ENCODE measurements around the gene IGSF22.

IGSF22 gene

DNA sequence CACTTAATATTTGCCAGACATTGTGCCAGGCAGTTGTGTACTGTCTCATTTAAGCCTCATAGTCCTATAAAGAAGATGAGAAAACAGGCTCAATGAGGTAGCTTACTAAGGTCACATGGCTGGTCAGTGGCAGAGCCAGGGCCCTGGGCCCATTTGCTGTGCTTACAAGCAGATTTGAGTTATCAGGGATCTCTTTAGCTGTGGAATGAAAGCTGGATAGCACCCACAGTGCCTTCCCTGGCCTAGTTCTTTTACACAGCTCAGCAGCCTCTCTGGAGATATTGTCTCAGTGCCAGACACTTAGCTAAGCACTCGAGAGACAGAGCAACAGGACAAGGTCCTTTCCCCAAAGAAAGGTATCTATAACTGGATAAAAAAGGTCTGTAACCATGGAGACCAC lies 21.3 kb downstream of the IGSF22 start:
- no peaks in the 10 kb centered on the region for H3K36me3 ChIP-seq (ENCODE audit: control insufficient read depth, insufficient read depth, low read length)
- no peak overlapping the region for H3K27ac ChIP-seq (ENCODE audit: low read depth, low read length)
- no peak overlapping the region for H3K4me3 ChIP-seq (ENCODE audit: low read length)
- no peak overlapping the region for H3K9ac ChIP-seq (ENCODE audit: low read length)
- no peaks in the 10 kb centered on the region for H3K27me3 ChIP-seq (ENCODE audit: control insufficient read depth, insufficient read depth, low read length)
- peaks cover 15% of the 10 kb centered on the region for H3K4me1 ChIP-seq (ENCODE audit: control insufficient read depth, insufficient read depth, low read length)

DNA sequence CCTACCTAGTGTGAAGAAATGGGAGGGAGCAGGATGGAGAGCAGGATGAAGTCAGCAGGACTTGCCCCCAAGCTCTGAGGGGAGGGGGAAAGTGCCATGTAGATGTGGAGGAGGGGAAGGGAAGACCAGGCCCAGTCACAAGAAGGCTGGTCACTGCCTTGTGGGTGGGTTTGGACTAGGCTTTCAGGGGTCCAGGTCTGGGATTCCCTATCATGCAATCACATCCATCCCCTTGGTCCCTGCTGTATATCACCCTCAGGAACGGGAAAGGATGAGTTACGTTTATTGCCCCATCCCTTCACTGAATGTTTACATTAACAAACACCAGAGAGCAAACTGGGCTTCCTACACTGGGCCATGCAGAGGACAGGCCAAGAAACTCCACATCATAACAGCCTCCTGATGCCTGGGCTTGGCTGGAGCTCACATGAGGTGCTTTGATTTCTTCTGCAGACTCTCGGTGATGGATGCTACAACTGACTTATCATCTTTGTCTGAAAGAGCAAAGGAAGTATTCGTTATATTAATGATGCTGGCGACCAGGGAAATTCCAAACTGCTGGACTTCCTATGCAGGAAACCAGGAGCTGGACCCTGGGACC lies 21.8 kb downstream of the IGSF22 start:
- Histone ChIP-seq H3K9ac (ENCODE audit: low read length) (no peak overlapping the region), H3K4me3 (ENCODE audit: low read length) (no peak overlapping the region), H3K4me1 (ENCODE audit: control insufficient read depth, insufficient read depth, low read length) (peaks cover 15% of the 10 kb centered on the region), H3K36me3 (ENCODE audit: control insufficient read depth, insufficient read depth, low read length) (no peaks in the 10 kb centered on the region), H3K27me3 (ENCODE audit: control insufficient read depth, insufficient read depth, low read length) (no peaks in the 10 kb centered on the region), H3K27ac (ENCODE audit: low read depth, low read length) (no peak overlapping the region)

DNA sequence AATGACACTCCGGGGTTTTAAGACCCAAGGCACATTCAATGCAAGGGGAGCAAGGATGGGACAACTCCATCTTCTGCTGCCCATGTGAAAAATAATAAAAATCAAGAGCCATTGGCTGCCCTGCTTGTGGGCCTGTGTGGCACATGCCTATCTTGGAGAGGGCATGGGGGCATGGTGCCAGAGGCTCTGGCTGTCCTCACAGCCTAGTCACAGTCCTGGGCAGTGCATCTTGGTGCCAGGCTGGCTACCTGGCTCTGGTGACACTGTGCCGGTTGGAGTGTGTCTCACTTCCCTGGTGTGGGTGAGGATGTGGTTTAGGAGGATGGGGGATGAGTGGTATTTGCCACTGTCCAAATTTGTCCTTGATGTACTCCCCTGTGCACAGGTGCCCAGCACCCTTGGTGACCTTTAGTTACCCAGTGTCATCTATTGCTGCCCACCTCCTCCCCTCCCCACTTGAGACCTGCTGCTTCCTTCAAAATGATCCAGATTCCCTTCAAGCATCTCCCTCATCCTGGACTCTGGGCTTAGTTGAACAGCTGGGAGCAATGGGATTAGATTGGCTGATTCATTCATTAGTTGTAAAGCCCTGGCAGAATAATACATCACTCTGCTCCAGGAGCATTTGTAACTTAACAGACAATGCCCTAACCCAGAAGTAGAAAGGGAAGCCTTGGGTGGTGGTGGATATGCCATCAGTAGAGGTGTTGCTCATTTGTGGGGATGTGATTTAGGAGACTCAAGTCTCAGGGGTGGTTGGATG lies 22.8 kb downstream of the IGSF22 start:
- H3K27ac ChIP-seq (ENCODE audit: low read depth, low read length): no peak overlapping the region

DNA sequence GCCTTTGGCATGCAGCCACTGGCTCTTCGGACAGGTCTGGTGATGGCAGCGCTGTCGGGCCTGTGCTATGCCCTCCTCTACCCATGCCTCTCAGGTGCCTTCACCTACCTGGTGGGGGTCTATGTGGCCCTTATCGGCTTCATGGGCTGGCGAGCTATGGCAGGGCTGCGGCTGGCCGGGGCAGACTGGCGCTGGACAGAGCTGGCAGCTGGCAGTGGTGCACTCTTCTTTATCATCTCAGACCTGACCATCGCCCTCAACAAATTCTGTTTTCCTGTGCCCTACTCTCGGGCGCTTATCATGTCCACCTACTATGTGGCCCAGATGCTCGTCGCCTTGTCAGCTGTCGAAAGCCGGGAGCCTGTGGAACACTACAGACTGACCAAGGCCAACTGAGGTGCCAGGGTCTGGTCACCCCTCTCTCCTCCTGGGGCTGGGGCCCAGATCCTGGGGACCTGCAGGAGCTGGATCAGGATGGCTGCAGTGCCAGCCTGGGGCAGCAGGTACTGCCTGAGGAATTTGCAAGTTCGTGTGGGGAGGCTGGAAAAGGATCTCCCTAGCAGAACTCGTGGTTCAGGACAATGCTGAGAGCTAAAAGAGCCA lies 24.3 kb downstream of the IGSF22 start:
- no peaks in the 10 kb centered on the region for H3K36me3 ChIP-seq (ENCODE audit: control insufficient read depth, insufficient read depth, low read length)
- H3K4me1 ChIP-seq (ENCODE audit: control insufficient read depth, insufficient read depth, low read length): peaks cover 16% of the 10 kb centered on the region
- no peak overlapping the region for H3K27ac ChIP-seq (ENCODE audit: low read depth, low read length)
- H3K9ac ChIP-seq (ENCODE audit: low read length): no peak overlapping the region
- no peak overlapping the region for H3K4me3 ChIP-seq (ENCODE audit: low read length)
- H3K27me3 ChIP-seq (ENCODE audit: control insufficient read depth, insufficient read depth, low read length): no peaks in the 10 kb centered on the region

More for the DNA sequence above, 22.8 kb downstream of the IGSF22 start:
- Histone ChIP-seq H3K9ac (ENCODE audit: low read length) (no peak overlapping the region), H3K36me3 (ENCODE audit: control insufficient read depth, insufficient read depth, low read length) (no peaks in the 10 kb centered on the region), H3K4me1 (ENCODE audit: control insufficient read depth, insufficient read depth, low read length) (peaks cover 15% of the 10 kb centered on the region), H3K27me3 (ENCODE audit: control insufficient read depth, insufficient read depth, low read length) (no peaks in the 10 kb centered on the region), H3K4me3 (ENCODE audit: low read length) (no peak overlapping the region)

DNA sequence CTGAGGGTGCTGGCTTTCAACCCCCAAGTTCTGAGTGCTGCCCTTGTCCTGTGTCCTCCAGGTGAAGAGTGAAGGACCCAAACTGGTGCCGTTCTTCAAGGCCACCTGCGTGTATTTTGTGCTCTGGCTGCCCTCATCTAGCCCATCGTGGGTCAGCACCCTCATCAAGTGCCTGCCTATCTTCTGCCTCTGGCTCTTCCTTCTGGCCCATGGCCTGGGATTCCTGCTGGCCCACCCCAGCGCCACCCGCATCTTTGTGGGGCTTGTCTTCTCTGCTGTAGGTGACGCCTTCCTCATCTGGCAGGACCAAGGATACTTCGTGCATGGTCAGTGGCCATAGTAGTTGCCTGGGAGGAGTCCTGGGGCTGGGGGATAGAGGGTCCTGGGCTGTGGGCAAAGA lies 25.1 kb downstream of the IGSF22 start:
- Histone ChIP-seq H3K27me3 (ENCODE audit: control insufficient read depth, insufficient read depth, low read length) (no peaks in the 10 kb centered on the region), H3K4me3 (ENCODE audit: low read length) (no peak overlapping the region), H3K36me3 (ENCODE audit: control insufficient read depth, insufficient read depth, low read length) (no peaks in the 10 kb centered on the region), H3K27ac (ENCODE audit: low read depth, low read length) (no peak overlapping the region), H3K4me1 (ENCODE audit: control insufficient read depth, insufficient read depth, low read length) (peaks cover 14% of the 10 kb centered on the region), H3K9ac (ENCODE audit: low read length) (no peak overlapping the region)

DNA sequence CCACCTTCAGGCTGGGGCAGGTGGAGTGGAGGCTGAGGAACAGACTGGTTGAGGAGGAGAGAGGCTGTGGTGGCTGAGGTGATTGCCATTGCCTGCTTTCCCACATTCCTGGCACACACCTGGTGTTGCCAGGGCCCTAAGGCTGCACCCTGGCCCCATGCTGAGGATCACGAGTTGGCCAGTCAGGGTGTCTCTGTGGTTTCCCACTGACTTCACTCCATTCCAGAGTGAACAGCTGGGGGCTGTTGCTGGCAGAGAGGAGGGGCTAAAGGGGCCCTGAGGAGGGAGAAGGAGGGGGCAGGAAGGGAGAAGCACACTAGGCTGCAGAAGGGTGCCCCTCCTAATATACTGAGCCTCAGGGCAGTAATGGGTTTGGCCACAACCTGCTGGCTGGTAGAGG lies 25.6 kb downstream of the IGSF22 start:
- Histone ChIP-seq H3K36me3 (ENCODE audit: control insufficient read depth, insufficient read depth, low read length) (no peaks in the 10 kb centered on the region), H3K27me3 (ENCODE audit: control insufficient read depth, insufficient read depth, low read length) (no peaks in the 10 kb centered on the region), H3K4me1 (ENCODE audit: control insufficient read depth, insufficient read depth, low read length) (peaks cover 9% of the 10 kb centered on the region), H3K4me3 (ENCODE audit: low read length) (no peak overlapping the region), H3K9ac (ENCODE audit: low read length) (no peak overlapping the region), H3K27ac (ENCODE audit: low read depth, low read length) (no peak overlapping the region)

DNA sequence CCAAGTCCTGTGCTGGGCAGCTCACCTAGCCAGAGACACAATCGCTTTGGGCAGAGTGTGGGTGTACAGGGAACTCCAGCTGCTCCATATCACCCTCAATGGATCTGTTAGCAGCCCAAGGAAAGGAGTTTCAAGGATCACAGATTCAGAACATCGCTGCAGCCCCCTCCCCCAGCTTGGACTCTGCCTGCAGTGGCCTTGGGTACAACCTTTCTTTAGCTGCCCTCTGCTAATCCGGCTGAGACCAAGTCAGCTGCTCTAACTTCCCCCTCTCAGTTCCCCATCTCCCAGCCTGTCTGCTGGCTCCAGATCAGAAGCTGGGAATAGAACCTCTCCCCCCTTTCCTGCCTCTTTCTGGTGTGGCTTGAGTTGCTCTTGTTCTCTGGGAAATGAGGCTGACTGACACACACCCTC lies 26.1 kb downstream of the IGSF22 start:
- H3K9ac ChIP-seq (ENCODE audit: low read length): no peak overlapping the region
- H3K27me3 ChIP-seq (ENCODE audit: control insufficient read depth, insufficient read depth, low read length): no peaks in the 10 kb centered on the region
- no peak overlapping the region for H3K27ac ChIP-seq (ENCODE audit: low read depth, low read length)
- peaks cover 4% of the 10 kb centered on the region for H3K4me1 ChIP-seq (ENCODE audit: control insufficient read depth, insufficient read depth, low read length)
- no peaks in the 10 kb centered on the region for H3K36me3 ChIP-seq (ENCODE audit: control insufficient read depth, insufficient read depth, low read length)
- no peak overlapping the region for H3K4me3 ChIP-seq (ENCODE audit: low read length)

DNA sequence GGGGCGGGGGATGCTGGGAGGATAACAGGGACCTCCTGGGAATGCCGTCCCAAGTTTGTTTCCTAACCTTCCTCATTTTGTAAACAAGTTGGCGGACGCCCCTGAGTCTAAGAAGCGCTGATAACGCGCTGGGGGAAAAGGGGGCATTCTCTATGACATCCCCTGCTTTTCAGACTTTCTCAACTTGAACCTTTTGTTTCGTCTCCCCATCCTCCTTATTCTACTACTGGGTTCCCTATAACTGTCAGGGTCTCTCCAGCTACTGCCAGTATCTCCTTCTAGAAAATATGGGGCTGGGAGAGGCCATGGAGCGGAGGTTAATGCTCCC lies 26.8 kb downstream of the IGSF22 start:
- no peaks in the 10 kb centered on the region for H3K27me3 ChIP-seq (ENCODE audit: control insufficient read depth, insufficient read depth, low read length)
- peak overlapping the region; percentile 72 for H3K4me3 ChIP-seq (ENCODE audit: low read length)
- H3K9ac ChIP-seq (ENCODE audit: low read length): no peak overlapping the region
- H3K36me3 ChIP-seq (ENCODE audit: control insufficient read depth, insufficient read depth, low read length): no peaks in the 10 kb centered on the region
- H3K27ac ChIP-seq (ENCODE audit: low read depth, low read length): no peak overlapping the region
- H3K4me1 ChIP-seq (ENCODE audit: control insufficient read depth, insufficient read depth, low read length): peaks cover 2% of the 10 kb centered on the region

DNA sequence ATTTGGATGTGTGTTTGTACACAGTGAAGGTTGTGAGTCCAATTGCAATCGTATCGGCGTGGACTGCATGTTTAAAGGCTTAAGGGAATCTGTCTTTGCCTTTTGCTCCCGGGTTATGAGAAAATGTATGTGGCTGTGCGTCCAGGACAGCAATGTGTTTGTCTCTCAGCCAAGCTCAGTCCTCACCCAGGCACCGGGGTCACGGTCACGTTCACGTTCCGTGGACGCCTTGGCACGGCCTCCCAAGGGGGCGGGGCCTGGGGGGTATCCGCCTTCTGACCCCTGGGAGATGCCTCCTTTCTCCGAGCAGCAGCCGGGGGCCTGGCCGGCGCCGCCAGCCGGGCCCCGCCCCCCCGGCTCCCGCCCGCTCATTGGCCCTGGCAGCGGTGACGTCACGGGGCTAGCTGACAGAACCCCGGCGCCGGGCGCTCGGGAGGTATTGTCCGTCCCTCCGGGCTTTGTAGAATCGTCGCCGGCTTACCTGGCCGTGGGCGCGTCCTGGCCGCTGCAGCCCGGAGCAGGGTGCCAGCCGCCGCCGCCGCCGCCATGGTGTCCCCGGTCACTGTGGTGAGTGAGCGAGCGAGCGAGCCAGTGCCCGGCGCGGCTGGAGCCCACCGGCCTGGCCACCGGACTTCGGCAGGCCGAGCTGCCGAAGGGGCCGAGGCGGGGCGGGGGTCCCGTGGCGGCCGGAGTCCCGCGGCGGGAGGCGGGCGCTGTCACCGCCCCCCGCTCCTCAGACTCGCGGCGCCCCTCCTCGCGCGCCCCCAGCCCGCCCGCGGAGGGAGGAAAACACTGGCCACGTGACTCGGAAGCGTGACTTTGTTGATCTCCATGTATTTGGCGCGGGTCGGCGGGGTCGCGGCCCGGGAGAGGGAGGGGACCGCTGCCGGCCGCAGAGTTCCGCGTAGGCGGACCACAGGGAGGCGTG lies 27.4 kb downstream of the IGSF22 start, which contains the start of gene TMEM86A:
TSS of gene TMEM86A (plus strand) at position 439 of the 928 bp plus-strand sequence. CDS start at position 547, 108 bp downstream.
- peak within 1 kb of the TSS; percentile 72 for H3K4me3 ChIP-seq (ENCODE audit: low read length)
- peak within 1 kb of the TSS; percentile 53 for H3K27ac ChIP-seq (ENCODE audit: low read depth, low read length)
- H3K27me3 ChIP-seq (ENCODE audit: control insufficient read depth, insufficient read depth, low read length): no peaks in the 10 kb centered on the region
- peaks cover 2% of the 10 kb centered on the region for H3K4me1 ChIP-seq (ENCODE audit: control insufficient read depth, insufficient read depth, low read length)
- H3K9ac ChIP-seq (ENCODE audit: low read length): peak within 1 kb of the TSS; percentile 14
- H3K36me3 ChIP-seq (ENCODE audit: control insufficient read depth, insufficient read depth, low read length): no peaks in the 10 kb centered on the region

DNA sequence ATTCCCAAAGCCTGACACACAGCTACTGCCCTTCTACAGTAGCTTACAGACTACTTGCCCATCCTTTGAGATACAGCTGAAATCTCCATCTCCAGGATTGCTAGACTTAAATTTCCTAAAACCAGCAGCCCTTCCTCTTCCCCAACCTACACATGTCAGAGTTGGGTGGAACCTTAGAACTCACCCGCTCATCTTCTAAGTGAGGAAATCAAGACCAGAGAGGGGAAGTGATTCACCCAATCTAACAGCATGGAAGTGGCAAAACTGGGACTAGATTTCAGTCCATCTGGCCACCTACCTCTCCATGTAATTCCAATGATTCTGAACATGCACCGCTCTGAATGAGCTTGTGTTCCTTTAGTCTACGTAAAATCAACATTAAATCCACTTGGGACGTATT lies 28.4 kb downstream of the IGSF22 start:
- no peak overlapping the region for H3K27ac ChIP-seq (ENCODE audit: low read depth, low read length)
- H3K9ac ChIP-seq (ENCODE audit: low read length): no peak overlapping the region
- H3K4me3 ChIP-seq (ENCODE audit: low read length): no peak overlapping the region
- H3K4me1 ChIP-seq (ENCODE audit: control insufficient read depth, insufficient read depth, low read length): peaks cover 2% of the 10 kb centered on the region
- H3K27me3 ChIP-seq (ENCODE audit: control insufficient read depth, insufficient read depth, low read length): no peaks in the 10 kb centered on the region
- no peaks in the 10 kb centered on the region for H3K36me3 ChIP-seq (ENCODE audit: control insufficient read depth, insufficient read depth, low read length)

DNA sequence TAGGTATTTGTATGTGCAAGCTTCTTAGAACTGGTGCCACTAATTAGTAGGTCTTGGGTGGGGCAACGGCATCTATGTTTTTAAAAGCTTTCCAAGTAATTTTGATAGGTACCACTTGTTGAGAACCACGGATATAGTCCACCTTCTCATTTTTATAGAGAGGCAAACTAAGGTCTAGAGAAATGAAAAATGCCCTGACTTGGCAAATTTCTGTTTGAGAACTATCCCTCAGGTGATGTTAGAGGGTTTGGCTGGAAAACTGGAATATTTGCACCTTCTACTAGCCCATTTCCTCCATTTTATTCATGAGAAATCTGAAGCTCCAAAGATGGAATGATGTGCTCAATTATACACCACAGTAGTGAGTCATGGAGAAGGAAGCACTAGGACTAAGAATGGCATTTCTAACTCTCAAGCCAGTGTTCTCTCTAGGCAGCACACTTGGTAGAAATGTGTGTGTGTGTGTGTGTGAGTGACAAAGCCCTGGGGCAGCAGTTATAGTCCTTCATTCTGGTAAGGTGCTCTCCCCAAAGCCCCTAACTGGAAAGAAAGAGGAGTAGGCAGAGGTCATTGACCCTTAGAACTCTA lies 29.3 kb downstream of the IGSF22 start:
- no peak overlapping the region for H3K27ac ChIP-seq (ENCODE audit: low read depth, low read length)
- peaks cover 2% of the 10 kb centered on the region for H3K4me1 ChIP-seq (ENCODE audit: control insufficient read depth, insufficient read depth, low read length)
- no peaks in the 10 kb centered on the region for H3K36me3 ChIP-seq (ENCODE audit: control insufficient read depth, insufficient read depth, low read length)
- H3K9ac ChIP-seq (ENCODE audit: low read length): no peak overlapping the region
- no peak overlapping the region for H3K4me3 ChIP-seq (ENCODE audit: low read length)
- H3K27me3 ChIP-seq (ENCODE audit: control insufficient read depth, insufficient read depth, low read length): no peaks in the 10 kb centered on the region

Data from rectal smooth muscle tissue (tissue), 1 donor.